ENCODE data around the gene MKNK2. TPM values are rescaled to one million over a fixed set of nuclear protein-coding genes. Genes with fewer than 3 reads are reported as not detected.

The MKNK2 gene
- total RNA-seq, 8 experiments from 2014 or later = 33.0 to 95.2 (median 50.9) TPM

DNA sequence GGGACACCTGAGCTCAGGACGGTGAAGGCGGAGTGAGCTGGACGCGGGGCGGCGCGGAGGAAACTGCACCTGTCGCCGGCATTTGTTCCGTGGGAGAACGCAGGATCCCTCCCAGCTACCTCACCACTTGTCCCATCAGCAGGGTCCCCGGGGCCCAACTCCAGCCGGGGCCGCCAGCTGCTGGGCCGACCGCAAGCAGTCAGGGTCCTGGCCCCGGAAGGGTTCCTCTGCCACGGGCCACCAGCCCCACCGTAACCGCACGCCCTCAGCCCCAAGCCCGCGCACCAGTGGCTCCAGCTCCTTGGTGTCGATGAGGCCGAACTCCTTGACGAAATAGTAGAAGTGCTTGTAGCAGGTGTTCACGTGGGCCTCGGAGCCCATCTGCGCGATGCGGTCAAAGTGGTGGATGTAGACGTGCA is 25.5 kb upstream of the MKNK2 start:
- no peak overlapping the region for H3K4me3 ChIP-seq
- 95 to 100% (median 96%) methylated on average over 2 to 14 of the region's 32 CpGs; no CpG with 5 or more reads in 7 of the 10 experiments for WGBS, 10 experiments
- in situ Hi-C loops (cut with MboI; ENCODE audit: low pct_unique_long_range_greater_than_20kb in 2 of 9, low sequenced_read_pairs in 9 of 9, unreplicated experiment in 9 of 9) = no loop called here
- H3K4me1 ChIP-seq (replicated peaks in 1 of 2) = no peaks in the 10 kb centered on the region
- no peak for ATAC-seq (replicated peaks in 6 of 8)
- H3K27ac ChIP-seq = no peak overlapping the region

- WGBS, 10 experiments = 86 to 100% (median 100%) methylated on average over 4 to 6 of the region's 32 CpGs; no CpG with 5 or more reads in 5 of the 10 experiments
- ATAC-seq (replicated peaks in 6 of 8) = no peak
- H3K4me1 ChIP-seq (replicated peaks in 1 of 2) = peaks cover 0 to 2% of the 10 kb centered on the region in 2 donors
- in situ Hi-C loops (cut with MboI; ENCODE audit: low pct_unique_long_range_greater_than_20kb in 2 of 9, low sequenced_read_pairs in 9 of 9, unreplicated experiment in 9 of 9) = no loop called here
- no peak overlapping the region for H3K4me3 ChIP-seq
- H3K27ac ChIP-seq = no peak overlapping the region
Observed at GRCh38 chr19:2072757-2073551, 21.9 kb upstream of the MKNK2 start.

GRCh38 chr19:2070986-2071673 is 20.1 kb upstream of the MKNK2 start:
- 69 to 95% (median 83%) methylated on average over 2 to 9 of the region's 19 CpGs; no CpG with 5 or more reads in 2 of the 10 experiments for WGBS, 10 experiments
- in situ Hi-C loops (cut with MboI; ENCODE audit: low pct_unique_long_range_greater_than_20kb in 2 of 9, low sequenced_read_pairs in 9 of 9, unreplicated experiment in 9 of 9) = no loop called here
- no peak overlapping the region for H3K4me3 ChIP-seq
- ATAC-seq (replicated peaks in 6 of 8) = no peak
- H3K4me1 ChIP-seq (replicated peaks in 1 of 2) = peaks cover 0 to 2% of the 10 kb centered on the region in 2 donors
- H3K27ac ChIP-seq = no peak overlapping the region

- peaks cover 0 to 2% of the 10 kb centered on the region in 2 donors for H3K4me1 ChIP-seq (replicated peaks in 1 of 2)
- in situ Hi-C loops (cut with MboI; ENCODE audit: low pct_unique_long_range_greater_than_20kb in 2 of 9, low sequenced_read_pairs in 9 of 9, unreplicated experiment in 9 of 9) = no loop called here
- no peak for ATAC-seq (replicated peaks in 6 of 8)
- H3K27ac ChIP-seq = no peak overlapping the region
- WGBS, 10 experiments = 33 to 100% (median 87%) methylated on average over 2 to 10 of the region's 10 CpGs; no CpG with 5 or more reads in 1 of the 10 experiments
- H3K4me3 ChIP-seq = no peak overlapping the region
Observed at GRCh38 chr19:2070436-2070827, 19.4 kb upstream of the MKNK2 start.

DNA sequence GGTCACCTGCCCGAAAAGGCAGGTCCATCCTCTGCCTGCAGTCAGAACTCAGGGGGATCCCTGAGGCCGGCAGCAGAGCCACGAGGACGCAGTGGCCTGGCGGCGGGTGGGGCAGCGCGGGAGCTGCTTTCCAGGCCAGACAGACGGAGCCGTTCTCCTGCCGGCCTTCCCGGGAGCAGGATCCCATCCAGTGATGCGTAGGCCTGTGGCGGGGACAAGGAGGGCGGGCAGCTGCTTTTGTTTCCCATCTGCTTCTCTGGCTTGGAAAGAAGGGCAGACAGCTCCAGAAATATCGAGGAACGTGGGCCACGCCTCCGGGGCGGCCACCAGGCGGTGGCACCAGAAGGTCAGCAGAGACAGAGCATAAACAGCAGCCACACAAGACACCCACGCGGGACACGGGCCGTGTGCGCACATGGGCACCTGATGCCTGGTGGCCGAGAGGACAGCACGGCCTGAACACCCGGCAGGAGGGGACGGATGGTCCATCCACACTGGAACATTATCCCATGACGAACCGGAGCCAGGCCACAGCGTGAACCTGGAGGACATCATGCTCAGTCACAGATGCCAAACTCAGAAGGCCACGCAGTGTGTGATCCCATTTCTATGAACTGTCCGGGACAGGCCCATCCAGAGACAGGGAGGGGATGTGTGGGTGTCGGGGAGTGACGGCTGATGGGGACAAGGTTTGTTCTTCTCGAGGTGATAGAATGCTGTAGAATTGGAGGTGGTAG is 13.9 kb upstream of the MKNK2 start:
- 0 to 100% (median 20%) methylated on average over 1 to 21 of the region's 38 CpGs; no CpG with 5 or more reads in 5 of the 10 experiments for WGBS, 10 experiments
- in situ Hi-C loops (cut with MboI; ENCODE audit: low pct_unique_long_range_greater_than_20kb in 2 of 9, low sequenced_read_pairs in 9 of 9, unreplicated experiment in 9 of 9) = no loop called here
- Histone ChIP-seq H3K4me1 (replicated peaks in 1 of 2) (peaks cover 28 to 37% of the 10 kb centered on the region in 2 donors), H3K27ac (peak overlapping the region; percentile 64 to 91), H3K4me3 (no peak overlapping the region)
- peak in 2 of 8 experiments; percentile 0 to 1 for ATAC-seq (replicated peaks in 6 of 8)

GRCh38 chr19:2064395-2064787 is 13.3 kb upstream of the MKNK2 start:
- in situ Hi-C loops (cut with MboI; ENCODE audit: low pct_unique_long_range_greater_than_20kb in 2 of 9, low sequenced_read_pairs in 9 of 9, unreplicated experiment in 9 of 9) = no loop called here
- no peak for ATAC-seq (replicated peaks in 6 of 8)
- Histone ChIP-seq H3K4me1 (replicated peaks in 1 of 2) (peaks cover 32 to 43% of the 10 kb centered on the region in 2 donors), H3K4me3 (no peak overlapping the region), H3K27ac (peak overlapping the region; percentile 64 to 91)
- WGBS, 10 experiments = 24 to 89% (median 80%) methylated on average over 1 to 8 of the region's 13 CpGs; no CpG with 5 or more reads in 5 of the 10 experiments

DNA sequence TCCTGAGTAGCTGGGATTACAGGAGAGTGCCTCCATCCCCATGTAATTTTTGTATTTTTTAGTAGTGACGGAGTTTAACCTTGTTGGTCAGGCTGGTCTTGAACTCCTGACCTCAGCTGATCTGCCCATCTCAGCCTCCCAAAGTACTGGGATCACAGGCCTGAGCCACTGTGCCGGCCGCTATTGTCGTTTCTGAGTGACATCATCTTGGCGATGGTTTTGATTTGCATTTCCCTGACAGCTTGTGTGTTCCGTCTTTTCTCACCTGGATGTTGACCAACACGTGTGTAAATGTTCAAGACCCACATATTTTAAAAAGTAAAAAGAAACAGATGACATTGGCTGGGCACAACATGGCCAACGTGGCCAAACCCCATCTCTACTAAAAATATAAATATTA is 12.8 kb upstream of the MKNK2 start:
- H3K4me1 ChIP-seq (replicated peaks in 1 of 2) = peaks cover 37 to 48% of the 10 kb centered on the region in 2 donors
- 48 to 100% (median 90%) methylated on average over 1 to 4 of the region's 8 CpGs; no CpG with 5 or more reads in 5 of the 10 experiments for WGBS, 10 experiments
- in situ Hi-C loops (cut with MboI; ENCODE audit: low pct_unique_long_range_greater_than_20kb in 2 of 9, low sequenced_read_pairs in 9 of 9, unreplicated experiment in 9 of 9) = no loop called here
- ATAC-seq (replicated peaks in 6 of 8) = no peak
- peak overlapping the region in 1 of 2 donors; percentile 91 for H3K27ac ChIP-seq
- H3K4me3 ChIP-seq = no peak overlapping the region

GRCh38 chr19:2062770-2063169 is 11.7 kb upstream of the MKNK2 start:
- Histone ChIP-seq H3K4me1 (replicated peaks in 1 of 2) (peaks cover 41 to 50% of the 10 kb centered on the region in 2 donors), H3K27ac (no peak overlapping the region), H3K4me3 (no peak overlapping the region)
- no peak for ATAC-seq (replicated peaks in 6 of 8)
- 76 to 100% (median 100%) methylated on average over 1 to 5 of the region's 9 CpGs; no CpG with 5 or more reads in 4 of the 10 experiments for WGBS, 10 experiments
- in situ Hi-C loops (cut with MboI; ENCODE audit: low pct_unique_long_range_greater_than_20kb in 2 of 9, low sequenced_read_pairs in 9 of 9, unreplicated experiment in 9 of 9) = no loop called here

DNA sequence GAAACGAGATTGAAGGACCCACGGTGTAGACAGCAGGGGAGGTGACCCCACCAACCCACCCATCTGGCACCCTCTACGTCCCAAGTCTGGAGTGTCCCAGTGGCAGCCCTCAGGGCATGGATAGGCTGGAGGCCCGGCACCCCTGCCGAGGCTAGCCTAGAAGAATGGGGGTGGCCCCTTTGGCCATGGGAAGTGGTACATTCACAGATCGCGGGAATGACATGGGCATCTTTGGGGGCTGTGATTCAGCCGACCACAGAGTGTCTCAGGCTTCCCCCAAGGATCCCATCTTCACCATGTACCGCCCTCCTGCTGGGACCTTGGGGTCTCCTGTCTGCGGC is 11.3 kb upstream of the MKNK2 start:
- WGBS, 10 experiments = 40 to 80% (median 65%) methylated on average over 2 to 3 of the region's 10 CpGs; no CpG with 5 or more reads in 7 of the 10 experiments
- H3K4me3 ChIP-seq = peak overlapping the region in 4 of 5 donors; percentile 47 to 75 (median 54)

DNA sequence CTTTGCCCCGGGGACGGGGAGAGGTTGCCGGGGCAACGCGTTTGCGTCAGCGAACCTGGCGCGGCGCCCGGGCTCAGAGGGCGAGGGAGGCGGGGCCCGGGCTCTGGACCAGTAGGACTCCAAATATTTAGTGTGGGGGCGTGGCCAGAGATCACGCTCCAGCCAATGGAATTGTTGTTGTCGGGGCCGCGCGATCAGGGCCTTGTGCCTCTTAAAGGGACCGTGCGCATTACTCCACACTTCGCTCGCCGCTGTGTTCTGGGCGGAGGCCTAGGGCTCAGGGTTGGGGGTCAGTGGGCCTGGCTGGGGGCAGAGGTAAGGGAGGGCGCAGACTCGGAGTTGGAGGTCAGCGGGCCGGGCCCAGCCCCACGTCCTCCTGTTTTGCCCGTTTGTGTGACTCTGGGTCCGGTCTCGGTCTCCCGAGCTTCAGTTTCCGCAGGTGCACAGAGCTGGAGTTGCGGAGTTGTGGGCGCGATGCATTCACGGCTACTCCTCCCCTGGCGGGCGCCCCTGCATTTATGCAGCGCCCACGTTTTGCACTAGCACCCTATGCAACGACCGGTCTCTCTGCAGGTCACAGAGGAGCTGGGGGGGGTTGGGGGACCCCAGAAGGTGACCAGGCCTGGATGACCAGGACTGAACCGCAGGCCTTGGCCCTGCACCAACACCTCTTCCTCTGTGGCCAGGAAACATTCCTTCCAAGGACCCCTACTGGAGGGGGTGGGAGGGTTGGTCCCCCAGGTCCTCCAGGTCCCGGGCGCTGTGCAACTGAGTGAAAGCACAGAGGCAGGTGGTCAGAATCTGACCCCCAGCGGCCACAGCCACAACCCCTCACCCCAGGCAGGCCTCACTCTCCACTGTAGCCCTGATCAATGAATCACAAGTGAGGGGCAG is 10.7 kb upstream of the MKNK2 start:
- Histone ChIP-seq H3K4me3 (peak overlapping the region; percentile 47 to 75 (median 52)), H3K4me1 (replicated peaks in 1 of 2) (peaks cover 44 to 50% of the 10 kb centered on the region in 2 donors), H3K27ac (peak overlapping the region; percentile 97 to 99)
- in situ Hi-C loops (cut with MboI; ENCODE audit: low pct_unique_long_range_greater_than_20kb in 2 of 9, low sequenced_read_pairs in 9 of 9, unreplicated experiment in 9 of 9) = no loop called here
- peak; percentile 68 to 89 (median 76) for ATAC-seq (replicated peaks in 6 of 8)
- WGBS, 10 experiments = 0 to 87% (median 2%) methylated on average over 1 to 10 of the region's 50 CpGs; no CpG with 5 or more reads in 6 of the 10 experiments

More for the DNA sequence above, 11.3 kb upstream of the MKNK2 start:
- Histone ChIP-seq H3K4me1 (replicated peaks in 1 of 2) (peaks cover 41 to 50% of the 10 kb centered on the region in 2 donors), H3K27ac (peak overlapping the region; percentile 91 to 99)
- in situ Hi-C loops (cut with MboI; ENCODE audit: low pct_unique_long_range_greater_than_20kb in 2 of 9, low sequenced_read_pairs in 9 of 9, unreplicated experiment in 9 of 9) = no loop called here
- no peak for ATAC-seq (replicated peaks in 6 of 8)

DNA sequence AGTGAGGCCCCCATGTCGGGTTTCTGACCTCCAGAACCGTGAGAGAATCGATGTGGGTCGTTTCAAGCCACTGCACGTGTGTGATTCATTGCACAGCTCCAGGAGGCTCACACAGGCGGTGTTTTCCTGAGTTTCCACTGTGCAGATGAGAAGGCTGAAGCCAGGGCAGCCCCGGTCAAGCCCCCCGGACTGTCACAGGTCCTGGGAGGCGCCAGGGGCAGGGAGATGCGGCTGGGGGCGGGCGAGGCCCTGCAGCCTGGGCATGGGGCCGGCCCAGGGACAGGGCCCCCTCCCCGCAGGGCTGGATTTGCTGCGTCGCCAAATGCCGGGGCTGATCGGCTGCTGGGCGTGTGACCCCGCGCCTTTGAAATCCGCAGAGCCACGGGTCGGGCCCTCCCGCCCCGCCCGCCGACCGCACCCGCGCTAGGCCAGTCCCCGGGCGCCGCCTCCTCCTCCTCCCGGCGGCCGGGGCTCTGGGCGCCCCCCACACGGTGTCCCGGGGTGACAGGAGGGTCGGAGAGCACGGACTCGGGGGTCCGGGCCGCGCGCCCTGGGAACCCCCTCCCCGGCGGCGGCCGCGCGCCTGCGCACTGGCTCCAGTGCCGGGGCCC is 9.9 kb upstream of the MKNK2 start:
- peak overlapping the region; percentile 97 to 99 for H3K27ac ChIP-seq
- in situ Hi-C loops (cut with MboI; ENCODE audit: low pct_unique_long_range_greater_than_20kb in 2 of 9, low sequenced_read_pairs in 9 of 9, unreplicated experiment in 9 of 9) = no loop called here
- peaks cover 48 to 54% of the 10 kb centered on the region in 2 donors for H3K4me1 ChIP-seq (replicated peaks in 1 of 2)
- WGBS, 10 experiments = 0% methylated on average over 1 of the region's 55 CpGs; no CpG with 5 or more reads in 8 of the 10 experiments
- ATAC-seq (replicated peaks in 6 of 8) = peak; percentile 56 to 67 (median 61)
- H3K4me3 ChIP-seq = peak overlapping the region; percentile 47 to 75 (median 52)
